Measurements from ENCODE around the gene MEIOSIN. TPM values are rescaled to one million over a fixed set of nuclear protein-coding genes. Genes with fewer than 3 reads are reported as not detected.

MEIOSIN gene
- total RNA-seq, 2 donors from 2014 or later, result not detected

- Histone ChIP-seq H3K9me3 (ENCODE audit: control insufficient read depth, low read length) (no peaks in the 10 kb centered on the region), H3K36me3 (ENCODE audit: control insufficient read depth, insufficient read depth, low read length) (no peaks in the 10 kb centered on the region), H3K27ac (ENCODE audit: low read depth, low read length) (no peak overlapping the region), H3K4me1 (ENCODE audit: control insufficient read depth, insufficient read depth, low read length) (no peaks in the 10 kb centered on the region), H3K27me3 (ENCODE audit: control insufficient read depth, insufficient read depth, low read length, poor library complexity, severe bottlenecking) (no peaks in the 10 kb centered on the region), H3K4me3 (ENCODE audit: low read length) (no peak overlapping the region), H3K9ac (ENCODE audit: extremely low read depth, low read length, poor library complexity, severe bottlenecking) (no peak overlapping the region)
- H3K9me3 Mint-ChIP-seq, result no peaks in the 10 kb centered on the region
- no peak for TF ChIP-seq CTCF (conservative IDR thresholded peaks at IDR 0.05)
- peaks cover 20% of the 10 kb centered on the region for H3K27me3 Mint-ChIP-seq (ENCODE audit: insufficient read depth)
- peak; percentile 54 for DNase-seq
- H3K4me1 Mint-ChIP-seq, result peaks cover 2% of the 10 kb centered on the region
- H3K27ac Mint-ChIP-seq, result no peak overlapping the region
- WGBS, 2 experiments (ENCODE audit: insufficient coverage in 1 of 2, insufficient read length in 1 of 2), result 87 to 89% methylated on average over 2 to 8 of the region's 8 CpGs
- no peak overlapping the region for H3K4me3 Mint-ChIP-seq
- H3K36me3 Mint-ChIP-seq (ENCODE audit: low read depth), result no peaks in the 10 kb centered on the region
These were observed 66.9 kb downstream of the MEIOSIN start for GRCh38 chr19:45800070-45800553.

DNA sequence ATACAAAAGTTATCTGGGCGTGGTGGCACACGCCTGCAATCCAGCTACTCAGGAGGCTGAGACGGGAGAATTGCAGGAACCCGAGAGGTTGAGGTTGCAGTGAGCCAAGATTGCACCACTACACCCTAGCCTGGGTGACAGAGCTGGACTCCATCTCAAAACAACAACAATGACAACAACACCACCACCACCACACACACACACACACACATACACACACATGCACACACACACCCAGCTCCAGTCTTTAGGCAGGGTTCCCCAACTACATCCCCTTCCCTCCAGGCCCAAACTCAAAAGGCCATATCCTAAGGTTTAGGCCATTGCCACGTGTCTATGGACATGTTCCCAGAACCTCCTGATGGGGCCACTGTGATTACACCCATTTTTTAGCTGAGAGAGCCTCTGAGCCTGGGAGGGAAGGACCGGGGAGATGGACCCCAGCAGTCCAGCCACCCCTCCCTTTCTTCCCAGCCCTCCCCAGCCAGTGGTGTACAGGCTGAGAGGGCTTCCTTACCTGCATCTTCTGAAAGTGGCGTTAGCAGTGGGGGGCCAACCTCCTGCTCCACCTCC is 68.5 kb downstream of the MEIOSIN start:
- DNase-seq, result no peak
- Histone ChIP-seq H3K27ac (ENCODE audit: low read depth, low read length) (no peak overlapping the region), H3K9me3 (ENCODE audit: control insufficient read depth, low read length) (no peaks in the 10 kb centered on the region), H3K36me3 (ENCODE audit: control insufficient read depth, insufficient read depth, low read length) (no peaks in the 10 kb centered on the region), H3K4me3 (ENCODE audit: low read length) (no peak overlapping the region), H3K9ac (ENCODE audit: extremely low read depth, low read length, poor library complexity, severe bottlenecking) (no peak overlapping the region), H3K27me3 (ENCODE audit: control insufficient read depth, insufficient read depth, low read length, poor library complexity, severe bottlenecking) (no peaks in the 10 kb centered on the region), H3K4me1 (ENCODE audit: control insufficient read depth, insufficient read depth, low read length) (no peaks in the 10 kb centered on the region)
- no peak for TF ChIP-seq CTCF (conservative IDR thresholded peaks at IDR 0.05)
- H3K9me3 Mint-ChIP-seq, result no peaks in the 10 kb centered on the region
- H3K4me1 Mint-ChIP-seq, result peaks cover 2% of the 10 kb centered on the region
- H3K4me3 Mint-ChIP-seq, result no peak overlapping the region
- 89 to 92% methylated on average over 6 to 7 of the region's 7 CpGs for WGBS, 2 experiments (ENCODE audit: insufficient coverage in 1 of 2, insufficient read length in 1 of 2)
- H3K36me3 Mint-ChIP-seq (ENCODE audit: low read depth), result no peaks in the 10 kb centered on the region
- H3K27ac Mint-ChIP-seq, result no peak overlapping the region
- peaks cover 22% of the 10 kb centered on the region for H3K27me3 Mint-ChIP-seq (ENCODE audit: insufficient read depth)

DNA sequence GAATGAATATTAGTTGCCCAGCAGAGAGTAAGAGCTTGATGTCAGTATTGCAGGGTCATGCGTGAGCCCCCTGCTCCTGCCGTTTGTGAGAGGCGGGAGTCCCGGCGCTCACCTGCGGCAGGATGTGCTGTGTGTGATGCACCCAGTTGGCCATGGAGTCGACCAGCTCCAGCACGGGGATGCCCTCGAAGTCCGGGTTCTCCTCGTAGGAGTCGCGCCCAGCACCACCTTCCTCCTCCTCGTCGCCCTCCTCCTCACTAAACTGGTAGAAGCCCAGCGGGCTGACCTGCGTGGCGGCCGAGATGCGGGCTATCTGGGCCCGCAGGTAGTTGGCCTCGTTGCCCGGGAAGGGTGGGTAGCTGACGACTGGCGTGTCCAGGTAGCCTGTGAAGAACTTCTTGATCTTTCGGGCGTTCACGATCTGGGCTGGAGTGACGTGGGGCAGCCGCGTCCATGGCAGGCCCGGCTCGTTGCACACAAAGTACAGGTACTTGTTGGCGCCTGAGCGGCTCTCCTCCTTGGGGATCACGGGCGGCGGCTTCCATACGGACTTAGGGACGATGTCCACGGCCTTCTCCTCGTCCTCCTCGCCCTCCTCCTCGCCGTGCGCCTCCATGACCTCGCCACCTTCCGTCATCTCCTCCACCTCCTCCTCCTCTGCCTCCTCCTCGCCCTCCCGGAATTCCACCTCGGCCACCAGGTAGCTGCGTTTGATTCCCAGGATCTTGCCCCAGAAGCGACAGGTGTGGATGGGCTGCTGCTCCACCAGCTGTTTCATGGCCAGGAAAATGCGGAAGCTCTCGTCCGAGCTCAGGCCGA is 71.1 kb downstream of the MEIOSIN start:
- Histone ChIP-seq H3K9ac (ENCODE audit: extremely low read depth, low read length, poor library complexity, severe bottlenecking) (no peak overlapping the region), H3K4me1 (ENCODE audit: control insufficient read depth, insufficient read depth, low read length) (no peaks in the 10 kb centered on the region), H3K27ac (ENCODE audit: low read depth, low read length) (no peak overlapping the region), H3K36me3 (ENCODE audit: control insufficient read depth, insufficient read depth, low read length) (no peaks in the 10 kb centered on the region), H3K27me3 (ENCODE audit: control insufficient read depth, insufficient read depth, low read length, poor library complexity, severe bottlenecking) (no peaks in the 10 kb centered on the region), H3K9me3 (ENCODE audit: control insufficient read depth, low read length) (no peaks in the 10 kb centered on the region), H3K4me3 (ENCODE audit: low read length) (no peak overlapping the region)
- no peaks in the 10 kb centered on the region for H3K36me3 Mint-ChIP-seq (ENCODE audit: low read depth)
- 92 to 97% methylated on average over 42 to 57 of the region's 57 CpGs for WGBS, 2 experiments (ENCODE audit: insufficient coverage in 1 of 2, insufficient read length in 1 of 2)
- no peaks in the 10 kb centered on the region for H3K4me1 Mint-ChIP-seq
- H3K27me3 Mint-ChIP-seq (ENCODE audit: insufficient read depth), result peaks cover 20% of the 10 kb centered on the region
- no peak for TF ChIP-seq CTCF (conservative IDR thresholded peaks at IDR 0.05)
- no peaks in the 10 kb centered on the region for H3K9me3 Mint-ChIP-seq
- no peak for DNase-seq
- H3K27ac Mint-ChIP-seq, result no peak overlapping the region
- H3K4me3 Mint-ChIP-seq, result no peak overlapping the region
